NCI-H2107 treated with DMSO at 0.1 percent for 48 hours (cell line): ENCODE data around the gene PYY.
"Not testable (repeated sequence)": the region's sequence is repeated elsewhere in the genome, so short reads cannot be mapped to it uniquely, and the experiment has no call there.

ENCODE experiments used
- DNase-seq: peaks from one replicate; lab custom pipeline; 2025; ENCODE audit not compliant: unreplicated experiment; lab: John Stamatoyannopoulos, UW

PYY gene

DNA sequence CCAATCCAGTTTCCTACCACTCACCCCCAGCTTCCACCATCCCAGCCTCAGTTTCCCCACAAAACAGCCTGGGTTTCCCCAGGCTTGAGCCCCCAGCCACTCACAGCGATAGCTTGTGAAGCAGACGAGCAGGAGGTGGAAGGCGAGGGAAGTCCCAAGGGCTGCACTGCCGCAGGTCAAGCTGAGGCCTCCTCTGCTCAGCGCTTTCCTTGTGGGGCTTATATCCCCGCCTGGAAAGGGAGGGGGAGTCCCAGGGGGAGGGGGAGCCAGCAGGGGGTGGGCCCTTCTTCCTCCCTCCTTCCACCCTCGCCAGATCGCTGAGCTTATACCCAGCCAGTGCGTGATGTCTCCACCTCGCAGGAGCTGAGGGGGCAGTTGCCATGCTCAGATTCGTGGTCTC lies at the start of gene PYY:
PYY (minus strand) TSS at position 195 of the 400 bp plus-strand sequence. CDS start 457 bp downstream, outside the sequence.
- no peak for DNase-seq

DNA sequence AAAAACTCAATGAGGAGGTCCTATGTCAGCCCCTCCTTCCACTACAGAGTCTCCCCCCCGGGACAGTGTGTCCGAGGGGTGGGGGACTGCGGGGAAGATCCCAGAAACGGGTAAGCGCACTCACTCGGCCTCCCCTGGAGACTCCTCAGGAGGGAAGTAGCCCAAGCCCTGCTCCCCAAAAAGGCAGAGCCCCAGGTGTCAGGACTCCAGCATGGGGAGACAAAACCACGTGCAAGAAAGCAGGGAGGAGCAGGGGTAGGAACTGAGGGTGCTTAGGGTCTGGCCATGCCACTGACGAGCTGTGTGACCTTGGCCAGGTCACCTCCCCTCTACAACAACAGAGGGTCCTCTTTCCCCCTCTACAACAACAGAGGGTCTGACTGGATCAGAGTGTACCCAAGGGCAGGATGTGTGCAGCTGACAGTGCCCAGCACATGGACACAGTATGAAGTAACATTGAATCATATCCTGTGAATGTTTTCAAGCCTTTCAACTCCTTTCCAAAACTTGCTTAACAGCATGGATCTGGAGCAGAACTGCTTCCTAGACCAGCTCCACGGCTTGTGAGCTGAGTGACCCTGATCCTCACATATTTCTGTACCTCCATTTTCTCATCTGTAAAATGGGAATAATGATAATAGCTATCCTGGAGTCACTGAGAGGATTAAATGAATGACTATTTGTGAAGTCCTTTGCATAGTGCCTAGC lies 48.6 kb upstream of the PYY start:
- DNase-seq, result no peak

DNA sequence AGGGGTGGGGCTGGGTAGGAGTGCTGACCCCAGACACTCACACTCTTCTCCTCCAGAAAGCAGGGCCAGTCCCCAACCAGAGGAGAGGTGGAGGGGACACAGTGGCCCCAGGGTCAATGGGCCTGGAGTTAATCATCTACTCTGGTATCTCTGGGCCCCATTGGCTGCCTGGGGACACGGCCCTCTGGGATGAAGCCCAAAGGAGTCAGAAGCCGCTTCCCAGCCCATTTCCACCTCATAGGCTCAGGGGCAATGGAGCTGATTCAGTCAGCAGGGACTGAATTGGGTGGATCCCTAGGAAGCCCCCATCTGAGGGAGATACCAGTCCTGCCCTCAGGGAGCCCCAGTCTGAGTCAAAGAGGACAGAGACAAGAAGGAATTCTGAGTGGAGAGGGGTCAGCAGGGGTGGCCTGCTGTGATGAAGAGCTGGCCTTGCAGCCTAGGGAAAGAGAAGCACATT lies 47.8 kb upstream of the PYY start:
- no peak for DNase-seq

DNA sequence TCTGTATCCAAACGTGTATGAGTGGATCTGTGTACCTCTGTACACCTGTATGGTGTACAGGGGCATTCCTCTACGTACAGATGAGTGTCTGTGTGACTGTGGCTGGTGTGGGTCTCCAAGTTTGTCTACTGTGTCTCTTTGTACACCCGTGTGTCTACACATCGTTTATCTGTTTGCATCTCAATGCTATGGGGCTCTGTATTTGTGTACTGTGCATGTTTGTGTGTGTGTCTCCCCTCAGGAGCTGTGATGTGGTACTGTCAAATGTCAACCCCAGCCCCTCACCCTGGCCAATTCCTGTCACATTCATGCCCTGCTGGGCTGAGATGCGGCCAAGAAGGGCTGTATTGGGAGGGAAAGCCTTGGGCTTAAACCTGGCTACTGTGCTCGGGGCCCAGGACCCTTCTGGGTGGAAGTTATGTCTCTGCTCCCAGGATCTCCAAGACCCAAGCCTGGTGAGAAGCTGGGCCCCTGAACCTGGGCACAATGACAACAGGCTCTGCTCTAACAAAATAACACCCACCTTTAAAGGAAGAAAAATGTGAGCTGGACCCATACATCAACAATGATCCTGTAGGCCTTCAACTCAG lies 47.2 kb upstream of the PYY start:
- no peak for DNase-seq

DNA sequence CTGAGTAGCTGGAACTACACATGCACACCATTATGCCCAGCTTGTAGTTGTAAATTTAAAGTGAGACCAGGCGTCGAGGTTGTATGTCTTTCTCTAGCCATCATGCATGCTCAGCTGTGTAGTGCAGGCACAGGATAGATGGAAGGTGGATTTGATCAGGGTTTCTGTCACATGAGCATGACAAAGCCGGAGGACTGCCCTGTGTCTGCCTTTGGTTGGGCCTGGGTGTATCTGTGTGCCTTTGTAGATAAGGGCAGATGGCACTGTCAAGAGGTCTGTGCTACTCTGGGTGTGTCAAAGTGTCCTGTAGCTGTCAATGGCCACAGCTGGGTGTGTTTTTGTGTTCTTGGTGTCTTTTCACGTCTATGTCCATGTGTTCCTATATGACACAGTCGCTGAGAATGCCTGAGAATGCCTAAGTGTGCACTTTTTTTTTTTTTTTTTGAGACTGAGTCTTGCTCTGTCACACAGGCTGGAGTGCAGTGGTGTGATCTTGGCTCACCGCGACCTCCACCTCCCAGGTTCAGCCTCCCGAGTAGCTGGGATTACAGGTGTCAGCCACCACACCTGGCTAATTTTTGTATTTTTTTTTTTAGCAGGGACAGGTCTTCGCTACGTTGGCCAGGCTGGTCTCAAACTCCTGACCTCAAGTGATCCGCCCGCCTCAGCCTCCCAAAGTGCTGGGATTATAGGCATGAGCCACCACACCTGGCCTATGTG lies 46.6 kb upstream of the PYY start:
- no peak for DNase-seq

DNA sequence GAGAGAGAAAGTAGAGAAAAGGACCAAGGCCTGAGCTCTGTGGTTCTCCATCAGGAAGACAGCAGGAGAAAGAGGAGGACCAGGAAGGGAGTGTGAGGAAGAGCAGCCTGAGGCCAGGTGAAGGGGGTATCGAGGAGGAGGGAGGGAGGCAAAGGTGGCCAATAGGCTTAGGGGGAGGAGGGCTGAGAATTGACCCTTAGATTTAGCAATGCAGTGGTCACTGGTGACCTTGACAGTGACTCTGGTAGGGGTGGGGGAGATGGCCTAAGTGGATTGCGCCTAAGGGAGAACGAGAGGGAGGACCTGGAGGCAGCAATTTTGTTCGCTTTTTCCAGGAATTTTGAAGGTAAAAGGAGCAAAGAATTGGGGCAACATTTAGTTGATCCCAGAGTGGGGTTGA lies 45.3 kb upstream of the PYY start:
- no peak for DNase-seq

DNA sequence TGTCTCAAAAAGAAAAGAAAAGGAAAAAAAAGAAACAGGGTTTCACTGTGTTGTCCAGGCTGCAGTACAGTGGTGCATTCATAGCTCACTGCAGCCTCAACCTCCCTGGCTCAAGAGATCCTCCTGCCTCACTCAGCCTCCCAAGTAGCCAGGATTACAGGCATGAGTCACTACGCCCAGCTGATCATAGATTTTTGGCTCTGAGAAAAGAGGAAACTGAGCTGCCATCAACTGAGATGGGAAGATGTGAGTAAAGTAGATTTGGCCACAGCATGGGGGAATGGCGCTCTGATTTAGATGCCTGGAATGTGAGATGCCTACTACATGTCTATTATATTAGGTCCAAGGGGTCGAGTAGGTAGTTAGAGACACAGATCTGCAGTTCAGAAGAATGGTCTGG lies 44.8 kb upstream of the PYY start:
- DNase-seq, result no peak

DNA sequence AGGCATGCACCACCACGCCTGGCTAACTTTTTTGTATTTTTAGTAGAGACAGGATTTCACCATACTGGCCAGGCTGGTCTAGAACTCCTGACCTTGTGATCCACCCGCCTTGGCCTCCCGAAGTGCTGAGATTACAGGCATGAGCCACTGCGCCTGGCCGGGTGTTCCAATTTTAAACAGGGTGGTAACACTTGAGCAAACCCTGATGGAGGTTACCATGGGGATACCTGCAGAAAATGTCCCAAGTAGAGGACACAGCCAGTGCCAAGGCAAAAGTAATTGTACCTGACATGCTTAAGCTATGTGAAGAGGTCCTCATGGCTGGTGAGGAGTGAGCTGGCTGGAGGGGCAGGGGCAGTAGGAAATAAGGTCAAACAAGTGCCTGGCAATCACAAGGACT lies 43.4 kb upstream of the PYY start:
- DNase-seq, result not testable (repeated sequence)

DNA sequence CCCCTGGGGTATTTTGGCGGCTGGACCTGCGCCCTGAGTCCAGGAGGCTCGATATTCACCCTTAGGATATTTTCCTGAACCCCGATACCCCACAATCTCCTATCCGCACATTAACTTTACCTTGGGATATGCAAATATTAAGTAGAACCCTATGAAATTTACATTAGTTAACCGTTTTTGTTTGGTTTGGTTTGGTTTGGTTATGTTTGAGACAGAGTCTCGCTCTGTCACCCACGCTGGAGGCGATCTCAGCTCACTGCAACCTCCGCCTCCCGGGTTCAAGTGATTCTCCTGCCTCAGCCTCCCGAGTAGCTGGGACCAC lies 41.4 kb upstream of the PYY start:
- DNase-seq, result no peak

DNA sequence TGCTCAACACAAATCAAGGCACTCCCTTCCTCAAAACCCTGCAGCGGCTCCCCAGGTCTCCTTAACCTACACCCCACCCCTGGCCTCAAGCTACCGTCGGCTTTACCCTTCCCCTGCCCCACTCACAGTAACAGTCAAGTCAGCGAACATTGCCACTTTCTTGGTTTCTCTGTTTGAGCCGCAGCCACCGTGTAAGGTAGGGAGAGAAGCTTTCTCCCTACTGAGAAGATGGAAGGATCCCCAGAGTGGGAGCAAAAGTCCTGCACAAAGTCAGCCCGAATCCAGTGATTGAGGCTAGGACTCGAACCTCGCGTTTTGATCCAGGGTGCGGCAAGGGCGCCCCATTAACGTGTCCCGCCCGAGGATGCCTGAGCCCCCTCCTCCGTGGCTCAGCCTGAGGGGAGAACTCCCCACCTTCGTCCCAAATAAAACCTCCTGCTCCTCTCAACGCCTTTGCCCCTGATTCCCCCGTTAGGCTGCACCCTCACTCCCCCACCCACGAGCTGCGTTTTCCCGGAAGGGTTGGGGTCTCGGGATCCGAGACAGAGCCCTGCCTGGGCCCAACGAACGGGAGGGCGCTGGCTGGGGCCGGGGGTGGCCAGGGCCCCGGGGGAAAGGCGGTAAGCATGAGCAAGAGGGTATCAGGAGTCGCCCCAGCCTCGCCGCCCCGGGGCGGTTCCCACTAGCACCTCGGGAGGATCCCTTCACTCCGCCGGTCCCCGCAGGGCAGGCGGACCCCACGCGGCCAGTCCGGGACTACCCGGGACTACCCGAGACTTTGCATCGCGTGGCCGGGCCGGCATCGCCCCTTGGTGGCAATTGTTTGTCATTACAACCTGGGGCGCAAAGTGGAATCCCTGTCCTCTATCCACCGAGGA lies 40.8 kb upstream of the PYY start:
- no peak for DNase-seq

DNA sequence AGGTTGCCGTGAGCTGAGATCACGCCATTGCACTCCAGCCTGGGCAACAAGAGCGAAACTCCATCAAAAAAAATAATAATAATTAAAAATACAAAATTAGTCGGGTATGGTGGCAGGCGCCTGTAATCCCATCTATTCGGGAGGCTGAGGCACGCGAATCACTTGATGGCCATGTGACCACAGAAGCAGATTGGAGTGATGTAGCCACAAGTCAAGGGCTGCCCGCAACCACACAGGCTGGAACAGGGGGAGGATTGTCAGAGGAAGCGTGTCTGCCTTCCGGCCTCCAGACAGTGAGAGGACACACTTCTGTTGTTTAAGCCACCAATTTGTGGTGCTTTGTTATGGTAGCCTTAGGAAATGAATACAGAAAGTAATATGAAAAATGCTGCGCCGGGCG lies 38.9 kb upstream of the PYY start:
- DNase-seq, result no peak

DNA sequence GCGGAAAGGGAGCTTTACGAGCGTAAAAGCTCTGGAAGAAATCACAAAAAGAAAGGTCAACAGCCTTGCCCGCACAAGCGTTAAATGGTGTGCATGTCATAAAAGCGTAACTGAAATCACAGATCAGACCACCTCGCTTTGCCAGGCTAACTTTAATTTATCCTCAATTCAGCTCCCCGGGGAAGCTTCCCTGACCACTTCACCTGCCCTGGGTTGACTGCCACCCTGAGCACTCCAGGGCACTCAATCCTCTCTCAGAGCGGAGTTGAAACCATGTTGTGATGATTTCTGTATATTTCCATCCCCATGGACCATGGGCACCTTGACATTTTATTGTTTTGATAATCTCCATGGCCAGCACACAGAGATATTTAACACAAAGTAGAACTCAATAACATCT lies 34.6 kb upstream of the PYY start:
- DNase-seq, result no peak

DNA sequence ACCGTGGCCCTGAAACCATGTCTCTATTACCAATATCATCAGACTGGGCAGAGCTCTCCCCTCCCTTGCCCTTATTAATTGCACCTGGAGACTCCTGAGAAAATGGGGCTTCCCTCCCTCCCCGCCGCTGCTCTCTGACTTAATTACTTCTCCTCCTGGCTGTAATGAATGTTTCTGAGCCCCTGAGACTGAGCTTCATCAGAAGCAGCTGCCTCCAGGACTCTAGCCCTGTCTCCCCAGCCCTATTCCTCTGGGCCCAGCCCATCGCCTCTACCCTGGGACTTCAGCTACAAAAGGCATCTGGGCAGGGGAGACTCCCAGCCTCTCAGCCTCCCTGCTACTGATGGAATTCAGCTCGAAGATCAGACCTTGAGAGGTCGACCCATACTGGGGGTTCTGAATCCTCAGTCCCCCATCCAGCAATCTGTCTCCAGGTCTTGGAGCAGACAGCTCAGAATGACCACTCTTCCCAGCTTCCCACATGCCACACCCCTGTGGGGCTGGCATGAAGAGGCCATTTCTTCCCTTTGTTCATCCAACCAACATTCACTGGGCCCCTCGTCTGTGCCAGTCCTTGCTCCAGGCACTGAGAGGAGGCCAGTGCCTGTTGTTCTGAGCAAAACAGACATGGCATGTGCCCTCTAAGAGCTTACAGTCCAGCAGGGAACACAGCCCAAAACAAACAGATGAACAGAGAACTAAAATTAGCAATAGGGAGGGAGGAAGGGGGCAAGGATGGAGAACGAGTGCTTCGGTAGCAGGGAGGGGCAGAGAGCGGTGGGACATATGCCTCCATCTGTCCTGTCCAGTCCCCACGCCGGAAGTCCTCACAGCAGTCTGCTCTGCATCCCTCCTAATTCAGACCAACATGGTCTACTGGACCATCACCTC lies 33.6 kb upstream of the PYY start:
- DNase-seq, result no peak

DNA sequence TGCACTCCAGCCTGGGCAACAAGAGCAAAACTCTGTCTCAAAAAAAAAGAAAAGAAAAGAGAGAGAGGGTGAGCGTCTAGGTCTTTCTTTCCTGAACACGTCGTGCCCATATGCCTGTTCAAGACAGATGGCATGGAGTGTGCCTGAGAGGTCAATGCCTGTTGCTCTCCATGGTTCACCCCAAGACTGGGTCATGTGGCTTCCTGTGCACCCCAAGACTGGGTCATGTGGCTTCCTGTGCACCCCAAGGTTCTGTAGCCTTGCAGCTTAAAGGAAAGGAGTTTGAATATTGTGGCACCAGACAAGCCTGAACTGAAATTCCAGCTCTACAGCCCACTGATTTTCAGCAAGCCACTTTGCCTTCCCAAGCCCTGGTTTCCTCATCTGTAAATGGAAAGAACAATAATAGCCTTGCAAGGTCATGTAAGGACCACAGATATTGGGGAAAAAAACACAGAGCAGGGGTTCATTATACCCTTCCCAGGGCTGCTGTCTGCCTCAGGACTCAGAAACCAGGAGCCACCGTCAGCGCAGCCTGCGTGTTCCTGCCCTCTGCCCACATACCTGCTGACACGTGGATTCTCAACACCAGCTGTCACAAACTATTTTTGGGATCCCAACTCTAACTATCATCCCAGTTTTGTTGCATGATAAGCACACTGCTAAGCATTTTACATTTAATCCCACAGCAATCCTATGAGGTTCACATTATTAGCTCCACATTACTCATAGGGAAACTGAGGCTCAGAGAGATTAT lies 32.7 kb upstream of the PYY start:
- no peak for DNase-seq

DNA sequence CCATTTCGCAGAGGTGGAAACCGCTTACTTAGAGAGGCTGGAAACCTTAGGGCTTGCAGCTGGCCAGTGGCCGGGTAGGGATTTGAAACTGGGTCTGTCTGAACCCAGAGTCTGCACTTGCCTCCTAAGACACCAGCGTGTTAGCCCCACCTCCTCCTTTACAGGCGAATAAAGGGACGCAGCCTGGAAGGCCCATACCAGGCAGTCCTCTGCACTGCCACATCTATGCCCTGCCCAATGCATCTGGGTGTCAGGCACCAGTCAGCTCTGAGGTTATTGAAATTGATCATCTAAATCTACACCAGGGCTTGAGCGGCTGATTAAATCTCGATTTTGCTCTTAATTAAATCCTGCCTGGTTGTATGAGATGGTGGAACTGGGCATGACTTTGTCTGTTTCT lies 30.8 kb upstream of the PYY start:
- no peak for DNase-seq

DNA sequence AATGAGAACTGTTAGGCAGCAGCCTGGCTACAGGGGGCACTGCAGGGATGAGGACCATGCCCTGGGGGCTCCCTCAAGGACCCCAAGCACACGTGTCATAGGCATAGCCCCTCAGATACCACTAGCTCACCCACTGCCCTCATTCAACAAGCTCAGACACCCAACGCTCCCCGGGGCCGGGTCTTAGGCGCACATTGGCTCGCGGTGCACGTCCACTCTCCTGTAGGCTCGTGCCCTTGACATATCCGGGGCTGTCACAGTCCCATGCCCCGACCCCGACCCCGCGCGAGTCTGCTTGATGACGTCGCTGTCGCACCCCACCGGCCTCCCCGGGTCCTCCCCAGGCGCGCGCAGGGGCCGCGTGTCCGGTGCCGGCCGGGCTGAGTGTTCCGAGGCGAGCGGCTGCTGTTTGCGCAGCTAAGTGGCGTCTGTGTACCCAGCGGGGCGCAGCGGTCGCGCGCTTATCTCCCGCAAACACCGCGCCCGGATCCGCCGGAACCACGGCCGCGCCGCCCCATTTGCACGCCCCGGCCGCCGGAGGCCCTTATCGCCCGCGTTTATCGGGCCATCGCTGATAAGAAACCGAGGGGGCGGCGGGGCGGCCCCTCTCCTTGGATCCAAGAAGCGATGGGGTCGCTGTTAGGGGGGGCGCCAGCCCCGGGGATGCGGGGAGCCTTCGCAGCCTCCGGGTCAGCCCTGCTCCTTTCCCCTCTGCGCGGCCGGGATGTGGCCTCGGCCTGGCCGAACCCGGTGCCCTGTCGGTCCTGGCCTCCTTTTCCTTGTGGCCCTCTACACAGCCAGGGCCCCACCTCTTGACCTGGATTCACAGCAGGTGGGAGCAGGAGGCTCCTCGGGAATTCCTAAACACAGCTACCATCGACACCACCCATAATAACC lies 30.0 kb upstream of the PYY start:
- no peak for DNase-seq

DNA sequence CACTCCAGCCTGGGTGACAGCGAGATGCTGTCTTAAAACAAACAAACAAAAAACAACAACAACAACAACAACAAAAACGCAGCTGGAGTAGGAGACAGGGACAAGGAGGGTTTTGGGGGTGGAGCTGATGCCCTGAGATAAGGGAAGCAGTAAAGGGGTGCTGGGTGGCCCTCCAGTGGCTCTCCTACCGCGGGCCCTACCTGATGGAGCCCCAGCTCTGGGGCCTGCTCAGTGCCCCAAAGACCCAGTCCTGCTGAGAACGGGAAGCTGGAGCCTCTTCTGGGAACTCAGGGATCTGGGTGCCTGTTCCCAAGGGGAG lies 29.4 kb upstream of the PYY start:
- DNase-seq, result no peak

DNA sequence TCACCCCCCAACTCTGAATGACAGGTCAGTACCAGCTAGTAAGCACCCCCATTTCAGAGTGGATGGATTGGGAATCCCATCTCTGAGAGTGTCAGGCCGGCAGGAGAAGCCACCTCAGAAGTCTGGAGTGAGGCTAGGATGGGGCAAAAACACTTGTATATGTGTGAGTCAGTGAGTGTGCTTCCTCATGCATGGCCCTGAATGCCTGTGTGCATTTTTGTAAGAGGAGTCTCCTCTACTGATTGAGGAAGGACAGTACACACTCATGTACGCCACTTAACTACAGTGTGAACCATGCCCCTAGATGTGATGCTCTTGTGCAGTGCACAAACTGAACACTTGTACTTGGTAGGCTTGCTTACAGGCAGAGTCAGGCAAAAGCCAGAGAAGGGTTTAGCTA lies 28.4 kb upstream of the PYY start:
- no peak for DNase-seq

DNA sequence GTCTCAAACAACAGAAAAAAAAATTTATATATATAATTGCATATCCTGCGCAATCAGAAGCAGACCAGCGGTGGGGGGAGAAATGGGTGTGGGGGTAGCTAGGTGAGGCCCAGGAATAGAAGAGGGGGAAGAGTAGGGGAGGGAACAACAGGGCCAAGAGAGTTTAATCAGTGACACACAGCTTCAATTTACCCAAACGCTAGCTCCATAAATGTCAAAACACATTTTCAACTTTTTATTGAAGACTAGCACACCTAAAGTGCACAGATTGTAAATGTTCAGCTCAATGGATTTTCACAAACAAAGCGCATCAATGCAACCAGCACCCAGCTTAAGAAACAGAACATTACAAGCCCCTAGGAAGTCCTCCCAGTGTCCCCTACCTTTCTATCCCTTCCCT lies 25.9 kb upstream of the PYY start:
- no peak for DNase-seq
